ENCODE results near the gene DNAH14. TPM values are rescaled to one million over a fixed set of nuclear protein-coding genes. Genes with fewer than 3 reads are reported as not detected.

Gene DNAH14
- total and polyA plus RNA-seq, 9 of the 15 experiments (the other 6 are each of a cell fraction or from before 2014, with no cell fraction given), result 58.4 to 142 (median 98.4) TPM

DNA sequence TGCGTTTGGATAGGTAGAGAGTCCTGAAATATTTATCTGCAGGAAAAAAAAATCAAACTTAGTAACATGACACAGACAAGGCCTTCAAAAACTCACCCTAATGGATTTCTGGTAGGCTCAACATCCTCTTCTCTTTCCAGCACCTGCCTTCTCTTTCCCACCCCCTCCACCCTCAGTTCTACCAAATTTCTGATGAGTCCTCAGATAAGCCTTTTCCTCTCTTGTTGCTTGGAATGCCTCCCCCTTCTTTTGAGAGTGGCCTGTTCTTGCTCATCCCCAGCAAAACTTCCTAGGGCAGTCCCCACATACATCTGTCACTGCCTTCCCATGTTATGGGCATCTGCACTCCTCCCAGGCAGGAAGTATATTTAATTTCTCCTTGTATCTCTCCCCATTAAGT, 506.0 kb downstream of the DNAH14 start:
- H4K20me1 ChIP-seq (replicated peaks; ENCODE audit: control insufficient read depth, insufficient read depth, low read length), result no peaks in the 10 kb centered on the region
- intact Hi-C loops (cut with micrococcal nuclease), result no loop called here
- FAIRE-seq (no peak), DNase-seq (ENCODE audit: extremely low read depth in 1 of 4, low spot score in 3 of 4) (no peak), ATAC-seq (peak; percentile 44)
- POLR2A ChIA-PET, result interaction anchor here (0.6 kb wide), 1 partner anchor 17 kb away, joined by 3 read pairs; no protein-coding TSS in a partner anchor
- in situ Hi-C loops (cut with MboI), result no loop called here
- H3K36me3 ChIP-seq (ENCODE audit: control insufficient read depth, insufficient read depth, low read length), result no peaks in the 10 kb centered on the region
- H3K9me1 ChIP-seq (ENCODE audit: control insufficient read depth, insufficient read depth, low read length), result no peaks in the 10 kb centered on the region
- H3K9me3 ChIP-seq (replicated peaks; ENCODE audit: control insufficient read depth, insufficient read depth, low read depth, low read length), result peaks cover 5% of the 10 kb centered on the region; the same call in 1 of the 2 replicates
- WGBS (ENCODE audit: insufficient coverage, low coverage, missing lambda C conversion rate), result 13% methylated on average over 1 of the region's 1 CpG
- no peaks in the 10 kb centered on the region for H3K79me2 ChIP-seq (ENCODE audit: control insufficient read depth, insufficient read depth, low read length)
- no peak overlapping the region for H3K4me3 ChIP-seq
- H3K4me2 ChIP-seq (ENCODE audit: insufficient read depth, low read length), result peak overlapping the region; percentile 28; the same call in 1 of the 2 replicates
- CTCF ChIA-PET (ENCODE audit: low intra/inter-chr PET ratio), result no interaction called here
- H3K27ac ChIP-seq (ENCODE audit: extremely low read depth, low read depth, low read length), result 0 out of 3 replicates have a peak overlapping the region, but pooled peaks have one; percentile 14
- BruUV-seq (replicated peaks), result no TSS peak
- H3K27me3 ChIP-seq (ENCODE audit: control insufficient read depth in 2 of 2, insufficient read depth in 2 of 2, low read length in 2 of 2), result no peaks in the 10 kb centered on the region
- peak overlapping the region in 1 of 2 experiments; percentile 68; a peak in 1 of 4 replicates for H3K9ac ChIP-seq (ENCODE audit: insufficient read depth in 1 of 2, low read depth in 2 of 2, low read length in 2 of 2)
- H2AFZ ChIP-seq (ENCODE audit: low read depth, low read length), result peak overlapping the region; percentile 75
- peaks cover 7 to 18% of the 10 kb centered on the region in 2 experiments; a peak in 4 of 5 replicates for H3K4me1 ChIP-seq (replicated peaks in 1 of 2; ENCODE audit: control insufficient read depth in 2 of 2, insufficient read depth in 2 of 2, low read length in 2 of 2)
- no peak for TF ChIP-seq ZNF551 (CRISPR knock-in tag; IDR thresholded peaks at IDR 0.05)
- TF ChIP-seq, protein P1, sequence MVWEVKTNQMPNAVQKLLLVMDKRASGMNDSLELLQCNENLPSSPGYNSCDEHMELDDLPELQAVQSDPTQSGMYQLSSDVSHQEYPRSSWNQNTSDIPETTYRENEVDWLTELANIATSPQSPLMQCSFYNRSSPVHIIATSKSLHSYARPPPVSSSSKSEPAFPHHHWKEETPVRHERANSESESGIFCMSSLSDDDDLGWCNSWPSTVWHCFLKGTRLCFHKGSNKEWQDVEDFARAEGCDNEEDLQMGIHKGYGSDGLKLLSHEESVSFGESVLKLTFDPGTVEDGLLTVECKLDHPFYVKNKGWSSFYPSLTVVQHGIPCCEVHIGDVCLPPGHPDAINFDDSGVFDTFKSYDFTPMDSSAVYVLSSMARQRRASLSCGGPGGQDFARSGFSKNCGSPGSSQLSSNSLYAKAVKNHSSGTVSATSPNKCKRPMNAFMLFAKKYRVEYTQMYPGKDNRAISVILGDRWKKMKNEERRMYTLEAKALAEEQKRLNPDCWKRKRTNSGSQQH (CRISPR knock-in tag; IDR thresholded peaks at IDR 0.05), result no peak
- TF ChIP-seq, protein P2, sequence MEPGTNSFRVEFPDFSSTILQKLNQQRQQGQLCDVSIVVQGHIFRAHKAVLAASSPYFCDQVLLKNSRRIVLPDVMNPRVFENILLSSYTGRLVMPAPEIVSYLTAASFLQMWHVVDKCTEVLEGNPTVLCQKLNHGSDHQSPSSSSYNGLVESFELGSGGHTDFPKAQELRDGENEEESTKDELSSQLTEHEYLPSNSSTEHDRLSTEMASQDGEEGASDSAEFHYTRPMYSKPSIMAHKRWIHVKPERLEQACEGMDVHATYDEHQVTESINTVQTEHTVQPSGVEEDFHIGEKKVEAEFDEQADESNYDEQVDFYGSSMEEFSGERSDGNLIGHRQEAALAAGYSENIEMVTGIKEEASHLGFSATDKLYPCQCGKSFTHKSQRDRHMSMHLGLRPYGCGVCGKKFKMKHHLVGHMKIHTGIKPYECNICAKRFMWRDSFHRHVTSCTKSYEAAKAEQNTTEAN (CRISPR knock-in tag; IDR thresholded peaks at IDR 0.05), result no peak
- TF ChIP-seq, protein P3, sequence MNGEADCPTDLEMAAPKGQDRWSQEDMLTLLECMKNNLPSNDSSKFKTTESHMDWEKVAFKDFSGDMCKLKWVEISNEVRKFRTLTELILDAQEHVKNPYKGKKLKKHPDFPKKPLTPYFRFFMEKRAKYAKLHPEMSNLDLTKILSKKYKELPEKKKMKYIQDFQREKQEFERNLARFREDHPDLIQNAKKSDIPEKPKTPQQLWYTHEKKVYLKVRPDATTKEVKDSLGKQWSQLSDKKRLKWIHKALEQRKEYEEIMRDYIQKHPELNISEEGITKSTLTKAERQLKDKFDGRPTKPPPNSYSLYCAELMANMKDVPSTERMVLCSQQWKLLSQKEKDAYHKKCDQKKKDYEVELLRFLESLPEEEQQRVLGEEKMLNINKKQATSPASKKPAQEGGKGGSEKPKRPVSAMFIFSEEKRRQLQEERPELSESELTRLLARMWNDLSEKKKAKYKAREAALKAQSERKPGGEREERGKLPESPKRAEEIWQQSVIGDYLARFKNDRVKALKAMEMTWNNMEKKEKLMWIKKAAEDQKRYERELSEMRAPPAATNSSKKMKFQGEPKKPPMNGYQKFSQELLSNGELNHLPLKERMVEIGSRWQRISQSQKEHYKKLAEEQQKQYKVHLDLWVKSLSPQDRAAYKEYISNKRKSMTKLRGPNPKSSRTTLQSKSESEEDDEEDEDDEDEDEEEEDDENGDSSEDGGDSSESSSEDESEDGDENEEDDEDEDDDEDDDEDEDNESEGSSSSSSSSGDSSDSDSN (IDR thresholded peaks at IDR 0.05; ENCODE audit: borderline replicate concordance in 1 of 2, low read depth in 2 of 2, low read length in 2 of 2), result no peak
- TF ChIP-seq TCF3 (CRISPR knock-in tag; IDR thresholded peaks at IDR 0.05), result no peak
- no peak for TF ChIP-seq TAF15 (IDR thresholded peaks at IDR 0.05; ENCODE audit: low read depth, low read length)
- TF ChIP-seq, protein P4, sequence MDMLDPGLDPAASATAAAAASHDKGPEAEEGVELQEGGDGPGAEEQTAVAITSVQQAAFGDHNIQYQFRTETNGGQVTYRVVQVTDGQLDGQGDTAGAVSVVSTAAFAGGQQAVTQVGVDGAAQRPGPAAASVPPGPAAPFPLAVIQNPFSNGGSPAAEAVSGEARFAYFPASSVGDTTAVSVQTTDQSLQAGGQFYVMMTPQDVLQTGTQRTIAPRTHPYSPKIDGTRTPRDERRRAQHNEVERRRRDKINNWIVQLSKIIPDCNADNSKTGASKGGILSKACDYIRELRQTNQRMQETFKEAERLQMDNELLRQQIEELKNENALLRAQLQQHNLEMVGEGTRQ (CRISPR knock-in tag; IDR thresholded peaks at IDR 0.05), result no peak
- no peak for TF ChIP-seq ESRRB (CRISPR knock-in tag; IDR thresholded peaks at IDR 0.05; ENCODE audit: borderline replicate concordance)
- TF ChIP-seq IRF2 (CRISPR knock-in tag; IDR thresholded peaks at IDR 0.05), result no peak
- TF ChIP-seq CBX5 (IDR thresholded peaks at IDR 0.05; ENCODE audit: borderline replicate concordance, low read depth), result no peak
- TF ChIP-seq, protein P5, sequence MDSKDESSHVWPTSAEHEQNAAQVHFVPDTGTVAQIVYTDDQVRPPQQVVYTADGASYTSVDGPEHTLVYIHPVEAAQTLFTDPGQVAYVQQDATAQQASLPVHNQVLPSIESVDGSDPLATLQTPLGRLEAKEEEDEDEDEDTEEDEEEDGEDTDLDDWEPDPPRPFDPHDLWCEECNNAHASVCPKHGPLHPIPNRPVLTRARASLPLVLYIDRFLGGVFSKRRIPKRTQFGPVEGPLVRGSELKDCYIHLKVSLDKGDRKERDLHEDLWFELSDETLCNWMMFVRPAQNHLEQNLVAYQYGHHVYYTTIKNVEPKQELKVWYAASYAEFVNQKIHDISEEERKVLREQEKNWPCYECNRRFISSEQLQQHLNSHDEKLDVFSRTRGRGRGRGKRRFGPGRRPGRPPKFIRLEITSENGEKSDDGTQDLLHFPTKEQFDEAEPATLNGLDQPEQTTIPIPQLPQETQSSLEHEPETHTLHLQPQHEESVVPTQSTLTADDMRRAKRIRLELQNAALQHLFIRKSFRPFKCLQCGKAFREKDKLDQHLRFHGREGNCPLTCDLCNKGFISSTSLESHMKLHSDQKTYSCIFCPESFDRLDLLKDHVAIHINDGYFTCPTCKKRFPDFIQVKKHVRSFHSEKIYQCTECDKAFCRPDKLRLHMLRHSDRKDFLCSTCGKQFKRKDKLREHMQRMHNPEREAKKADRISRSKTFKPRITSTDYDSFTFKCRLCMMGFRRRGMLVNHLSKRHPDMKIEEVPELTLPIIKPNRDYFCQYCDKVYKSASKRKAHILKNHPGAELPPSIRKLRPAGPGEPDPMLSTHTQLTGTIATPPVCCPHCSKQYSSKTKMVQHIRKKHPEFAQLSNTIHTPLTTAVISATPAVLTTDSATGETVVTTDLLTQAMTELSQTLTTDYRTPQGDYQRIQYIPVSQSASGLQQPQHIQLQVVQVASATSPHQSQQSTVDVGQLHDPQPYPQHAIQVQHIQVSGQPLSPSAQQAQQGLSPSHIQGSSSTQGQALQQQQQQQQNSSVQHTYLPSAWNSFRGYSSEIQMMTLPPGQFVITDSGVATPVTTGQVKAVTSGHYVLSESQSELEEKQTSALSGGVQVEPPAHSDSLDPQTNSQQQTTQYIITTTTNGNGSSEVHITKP (IDR thresholded peaks at IDR 0.05; ENCODE audit: partially characterized antibody), result peak; percentile 83
- peak; percentile 78 for TF ChIP-seq EGR1 (conservative IDR thresholded peaks at IDR 0.05)
- TF ChIP-seq ZNF143 (CRISPR knock-in tag; IDR thresholded peaks at IDR 0.05), result no peak

Data from K562 (cell line).